GM23338 (cell line): ENCODE data around the gene KLHDC7B. TPM values are rescaled to one million over a fixed set of nuclear protein-coding genes. Genes with fewer than 3 reads are reported as not detected.

Experiments used
- ATAC-seq: fragments of 200-7000 bp; cut with Tn5 transposase; 3 replicates; pipeline ENCODE4 v1.9.1; 2020
- DNase-seq: peaks from one replicate; pipeline ENCODE4 v3.0.0-alpha.2; 2015; ENCODE audit warnings: low spot score
- H2AFZ ChIP-seq: fragments of 200-600 bp; sonication (generic); 2 replicates; pipeline ENCODE4 v1.8.0; 2016; ENCODE audit warnings: antibody characterized with exemption, mild to moderate bottlenecking, moderate library complexity
- H3F3A ChIP-seq: fragments of 200-600 bp; sonication (generic); replicated peaks from 2 replicates; pipeline ENCODE4 v1.8.0; 2017; ENCODE audit warnings: antibody characterized with exemption, mixed run types, low read depth
- H3K27ac ChIP-seq: fragments of 200-600 bp; sonication (generic); 2 replicates; pipeline ENCODE4 v1.6.1; 2016; ENCODE audit warnings: low read depth
- H3K27me3 ChIP-seq: fragments of 200-600 bp; sonication (generic); 2 replicates; pipeline ENCODE4 v1.8.0; 2016; ENCODE audit warnings: mild to moderate bottlenecking, mixed run types, moderate library complexity; ENCODE audit not compliant: insufficient read depth
- H3K36me3 ChIP-seq: fragments of 200-600 bp; sonication (generic); 2 replicates; pipeline ENCODE4 v1.8.0; 2016; ENCODE audit warnings: mild to moderate bottlenecking; ENCODE audit not compliant: insufficient read depth
- H3K4me1 ChIP-seq: fragments of 200-600 bp; sonication (generic); 2 replicates; pipeline ENCODE4 v1.8.0; 2016; ENCODE audit warnings: mild to moderate bottlenecking, moderate library complexity; ENCODE audit not compliant: insufficient read depth
- H3K4me2 ChIP-seq: fragments of 200-600 bp; sonication (generic); 2 replicates; pipeline ENCODE4 v1.7.1; 2017; ENCODE audit warnings: mixed run types
- H3K4me3 ChIP-seq: fragments of 200-600 bp; sonication (generic); 2 replicates; pipeline ENCODE4 v1.6.1; 2016; ENCODE audit warnings: mixed run types
- H3K79me2 ChIP-seq: fragments of 200-600 bp; sonication (generic); replicated peaks from 2 replicates; pipeline ENCODE4 v1.8.0; 2017; ENCODE audit warnings: mild to moderate bottlenecking; ENCODE audit not compliant: insufficient read depth
- H3K9me2 ChIP-seq: fragments of 200-600 bp; sonication (generic); 2 replicates; pipeline ENCODE4 v1.8.0; 2017; ENCODE audit not compliant: insufficient read depth
- H4K20me1 ChIP-seq: fragments of 200-600 bp; sonication (generic); replicated peaks from 2 replicates; pipeline ENCODE4 v1.8.0; 2017; ENCODE audit warnings: mild to moderate bottlenecking; ENCODE audit not compliant: insufficient read depth
- H3K27ac Mint-ChIP-seq: 2 replicates; pipeline ENCODE4 v1.8.0; 2020; ENCODE audit warnings: inconsistent platforms, mild to moderate bottlenecking, moderate library complexity, mixed read lengths
- H3K27me3 Mint-ChIP-seq: 3 replicates; pipeline ENCODE4 v1.8.0; 2022; ENCODE audit warnings: low read depth, mild to moderate bottlenecking, moderate library complexity, mixed read lengths, inconsistent platforms; ENCODE audit not compliant: insufficient read depth, poor library complexity
- H3K36me3 Mint-ChIP-seq: 3 replicates; pipeline ENCODE4 v1.8.0; 2021; ENCODE audit warnings: low read depth, mild to moderate bottlenecking, inconsistent platforms, moderate library complexity, mixed read lengths
- H3K4me1 Mint-ChIP-seq: 3 replicates; pipeline ENCODE4 v1.8.0; 2020; ENCODE audit warnings: mild to moderate bottlenecking, inconsistent platforms, mixed read lengths
- H3K4me3 Mint-ChIP-seq: 3 replicates; pipeline ENCODE4 v1.8.0; 2021; ENCODE audit warnings: moderate library complexity, mild to moderate bottlenecking, inconsistent platforms, mixed read lengths
- H3K9me3 Mint-ChIP-seq: 3 replicates; pipeline ENCODE4 v1.8.0; 2020; ENCODE audit warnings: moderate library complexity, mild to moderate bottlenecking, inconsistent platforms, mixed read lengths
- CREB1 ChIP-seq: fragments of 250-450 bp; sonication (Bioruptor Pico); IDR thresholded peaks from 2 replicates; pipeline ENCODE4 v1.5.0; 2020; ENCODE audit warnings: low read depth, mild to moderate bottlenecking, moderate library complexity
- ETS1 ChIP-seq: IDR thresholded peaks from 2 replicates; pipeline ENCODE4 v1.6.1; 2016; ENCODE audit warnings: antibody characterized with exemption
- EZH2phosphoT487 ChIP-seq: fragments of 200-600 bp; sonication (generic); IDR thresholded peaks from one replicate; pipeline ENCODE4 v1.8.1; 2018; ENCODE audit warnings: antibody characterized with exemption; ENCODE audit not compliant: unreplicated experiment
- JUNB ChIP-seq: IDR thresholded peaks from one replicate; pipeline ENCODE4 v1.6.1; 2016; ENCODE audit warnings: antibody characterized with exemption; ENCODE audit not compliant: unreplicated experiment
- POLR2AphosphoS5 ChIP-seq: IDR thresholded peaks from 2 replicates; pipeline ENCODE4 v1.6.1; 2016; ENCODE audit warnings: antibody characterized with exemption, low read depth
- STAT1 ChIP-seq: IDR thresholded peaks from one replicate; pipeline ENCODE4 v1.6.1; 2016; ENCODE audit warnings: antibody characterized with exemption; ENCODE audit not compliant: unreplicated experiment
- ZNF114 ChIP-seq: fragments of 250-450 bp; sonication (Bioruptor Pico); IDR thresholded peaks from 2 replicates; pipeline ENCODE4 v1.5.0; 2020; ENCODE audit warnings: mild to moderate bottlenecking, moderate library complexity
- ZNF331 ChIP-seq: fragments of 250-450 bp; sonication (Bioruptor Pico); IDR thresholded peaks from 2 replicates; pipeline ENCODE4 v1.5.0; 2020; ENCODE audit warnings: low read depth, mild to moderate bottlenecking, moderate library complexity
- ZNF462 ChIP-seq: fragments of 250-450 bp; sonication (Bioruptor Pico); IDR thresholded peaks from 2 replicates; pipeline ENCODE4 v1.5.0; 2020; ENCODE audit warnings: mild to moderate bottlenecking, moderate library complexity
- polyA plus RNA-seq: library from polyadenylated mRNA; unstranded; fragments of >200 nt; fragmentation: Nextera tagmentation; extraction: Ambion mirVana; gene quantifications from 2 replicates; pipeline ENCODE4 v1.2.1, GENCODE V29; 2016
- total RNA-seq: library from RNA; depleted of rRNA; stranded (reverse); fragments of >200 nt; shearing (Covaris generic); gene quantifications from 2 replicates; pipeline ENCODE4 v1.2.3, GENCODE V29; 2014
- TF ChIP-seq, protein P1 (sequence below): IDR thresholded peaks from one replicate; pipeline ENCODE4 v1.6.1; 2018; ENCODE audit warnings: antibody characterized with exemption; ENCODE audit not compliant: unreplicated experiment

The KLHDC7B gene
- total and polyA plus RNA-seq, 2 experiments from 2014 or later: not detected

DNA sequence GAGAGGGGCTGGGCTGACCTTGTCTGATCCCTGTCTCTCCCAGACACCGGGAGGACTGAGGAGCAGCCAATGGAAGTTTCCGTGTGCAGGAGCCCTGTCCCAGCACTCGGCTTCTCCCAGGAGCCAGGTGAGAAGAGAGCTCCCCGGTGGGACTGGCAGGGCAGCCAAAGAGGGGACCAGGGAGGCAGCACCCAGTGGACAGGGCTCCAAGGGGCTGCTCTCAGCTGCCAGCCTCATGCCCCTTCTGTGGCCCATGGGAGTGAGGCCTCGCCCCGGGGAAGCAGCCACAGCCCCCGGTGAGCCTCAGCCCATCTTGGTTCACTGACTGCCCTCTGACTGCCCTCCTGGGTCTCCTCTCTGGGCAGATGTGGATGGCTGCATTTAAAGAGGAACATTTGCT, 27.1 kb upstream of the KLHDC7B start (continued):
- no peak for TF ChIP-seq ZNF462 (CRISPR knock-in tag)
- no peak for TF ChIP-seq JUNB
- no peak for TF ChIP-seq ZNF331 (CRISPR knock-in tag)
- TF ChIP-seq STAT1: no peak

- Histone ChIP-seq H3K9me2 (no peaks in the 10 kb centered on the region), H3K36me3 (no peaks in the 10 kb centered on the region; the same call in 1 of the 2 replicates), H3K27me3 (no peaks in the 10 kb centered on the region), H2AFZ (no peak overlapping the region), H3K4me2 (no peak overlapping the region), H3K4me3 (no peak overlapping the region), H3K4me1 (no peaks in the 10 kb centered on the region), H3K79me2 (peaks cover 14% of the 10 kb centered on the region), H3K27ac (no peak overlapping the region), H4K20me1 (peaks cover 6% of the 10 kb centered on the region; the same call in 1 of the 2 replicates), H3F3A (no peaks in the 10 kb centered on the region)
- Mint-ChIP-seq H3K4me1 (no peaks in the 10 kb centered on the region), H3K27me3 (peaks cover 6% of the 10 kb centered on the region), H3K4me3 (no peak overlapping the region), H3K27ac (no peak overlapping the region), H3K9me3 (no peaks in the 10 kb centered on the region; the same call in 2 of the 3 replicates), H3K36me3 (peaks cover 17% of the 10 kb centered on the region)
- DNase-seq: no peak
- ATAC-seq: no peak
- TF ChIP-seq CREB1 (CRISPR knock-in tag) (no peak), EZH2phosphoT487 (no peak), JUNB (no peak), STAT1 (no peak), ETS1 (no peak), ZNF114 (no peak), POLR2AphosphoS5 (no peak)
- TF ChIP-seq, protein P1, sequence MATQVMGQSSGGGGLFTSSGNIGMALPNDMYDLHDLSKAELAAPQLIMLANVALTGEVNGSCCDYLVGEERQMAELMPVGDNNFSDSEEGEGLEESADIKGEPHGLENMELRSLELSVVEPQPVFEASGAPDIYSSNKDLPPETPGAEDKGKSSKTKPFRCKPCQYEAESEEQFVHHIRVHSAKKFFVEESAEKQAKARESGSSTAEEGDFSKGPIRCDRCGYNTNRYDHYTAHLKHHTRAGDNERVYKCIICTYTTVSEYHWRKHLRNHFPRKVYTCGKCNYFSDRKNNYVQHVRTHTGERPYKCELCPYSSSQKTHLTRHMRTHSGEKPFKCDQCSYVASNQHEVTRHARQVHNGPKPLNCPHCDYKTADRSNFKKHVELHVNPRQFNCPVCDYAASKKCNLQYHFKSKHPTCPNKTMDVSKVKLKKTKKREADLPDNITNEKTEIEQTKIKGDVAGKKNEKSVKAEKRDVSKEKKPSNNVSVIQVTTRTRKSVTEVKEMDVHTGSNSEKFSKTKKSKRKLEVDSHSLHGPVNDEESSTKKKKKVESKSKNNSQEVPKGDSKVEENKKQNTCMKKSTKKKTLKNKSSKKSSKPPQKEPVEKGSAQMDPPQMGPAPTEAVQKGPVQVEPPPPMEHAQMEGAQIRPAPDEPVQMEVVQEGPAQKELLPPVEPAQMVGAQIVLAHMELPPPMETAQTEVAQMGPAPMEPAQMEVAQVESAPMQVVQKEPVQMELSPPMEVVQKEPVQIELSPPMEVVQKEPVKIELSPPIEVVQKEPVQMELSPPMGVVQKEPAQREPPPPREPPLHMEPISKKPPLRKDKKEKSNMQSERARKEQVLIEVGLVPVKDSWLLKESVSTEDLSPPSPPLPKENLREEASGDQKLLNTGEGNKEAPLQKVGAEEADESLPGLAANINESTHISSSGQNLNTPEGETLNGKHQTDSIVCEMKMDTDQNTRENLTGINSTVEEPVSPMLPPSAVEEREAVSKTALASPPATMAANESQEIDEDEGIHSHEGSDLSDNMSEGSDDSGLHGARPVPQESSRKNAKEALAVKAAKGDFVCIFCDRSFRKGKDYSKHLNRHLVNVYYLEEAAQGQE: no peak
Measured at GRCh38 chr22:50519151-50519550, 26.5 kb upstream of the KLHDC7B start.
